NCI-H2081 (cell line): ENCODE measurements around the gene STK32C.
A peak's percentile ranks its signal among the peaks of the same experiment; 100 is the strongest.
"Not testable (repeated sequence)": the region's sequence is repeated elsewhere in the genome, so short reads cannot be mapped to it uniquely, and the experiment has no call there.

ENCODE experiments used
- DNase-seq, 2 experiments: peaks; one replicate each; lab custom pipeline; 2025; lab: John Stamatoyannopoulos, UW

Gene STK32C

GRCh38 chr10:132267916-132268315 is 39.8 kb downstream of the STK32C start:
- DNase-seq = not testable (repeated sequence)

GRCh38 chr10:132266594-132267161 is 41.1 kb downstream of the STK32C start:
- no peak for DNase-seq

- DNase-seq = peak; percentile 57 to 79
These were observed 41.8 kb downstream of the STK32C start for GRCh38 chr10:132265890-132266496.

GRCh38 chr10:132264966-132265889 is 42.5 kb downstream of the STK32C start:
- DNase-seq = peak; percentile 21 to 66

- no peak for DNase-seq
These were observed 43.3 kb downstream of the STK32C start for GRCh38 chr10:132264306-132264950.

GRCh38 chr10:132263866-132264265 is 43.9 kb downstream of the STK32C start:
- DNase-seq = peak; percentile 2 to 23

GRCh38 chr10:132259702-132260482 is 47.9 kb downstream of the STK32C start:
- DNase-seq = no peak

- no peak for DNase-seq
These were observed 49.3 kb downstream of the STK32C start for GRCh38 chr10:132258423-132258822.

- DNase-seq = no peak
These were observed 49.8 kb downstream of the STK32C start for GRCh38 chr10:132257907-132258306.

- no peak for DNase-seq
These were observed 50.5 kb downstream of the STK32C start for GRCh38 chr10:132257271-132257670.

- DNase-seq = no peak
These were observed 50.9 kb downstream of the STK32C start for GRCh38 chr10:132256866-132257265.

- no peak for DNase-seq
These were observed 52.0 kb downstream of the STK32C start for GRCh38 chr10:132255489-132256344.

- no peak for DNase-seq
These were observed 52.9 kb downstream of the STK32C start for GRCh38 chr10:132254841-132255240.

GRCh38 chr10:132253092-132253687 is 54.6 kb downstream of the STK32C start:
- no peak for DNase-seq

GRCh38 chr10:132252412-132252811 is 55.3 kb downstream of the STK32C start:
- DNase-seq = no peak

GRCh38 chr10:132251928-132252327 is 55.8 kb downstream of the STK32C start:
- no peak for DNase-seq

- DNase-seq = no peak
These were observed 57.0 kb downstream of the STK32C start for GRCh38 chr10:132250481-132251475.

- DNase-seq = no peak
These were observed 57.9 kb downstream of the STK32C start for GRCh38 chr10:132249824-132250375.
